Coronary artery (tissue), 2 donors: Measurements from ENCODE around the gene IGDCC3.

Experiments
- DNase-seq: peaks from one replicate; pipeline ENCODE4 v3.0.0-alpha.2; 2017; ENCODE audit warnings: low spot score
- H3K27ac ChIP-seq, 2 donors: fragments of 200-600 bp; sonication (generic); one replicate each; pipeline ENCODE4 v1.5.1; 2016 to 2019
- H3K4me3 ChIP-seq: fragments of 200-600 bp; sonication (generic); 2 replicates; pipeline ENCODE4 v1.5.1; 2016; ENCODE audit warnings: mild to moderate bottlenecking, moderate library complexity
- CTCF ChIP-seq: fragments of 200-600 bp; sonication (generic); IDR thresholded peaks from one replicate; pipeline ENCODE4 v1.5.1; 2019; ENCODE audit warnings: antibody characterized with exemption

Gene IGDCC3

GRCh38 chr15:65331811-65332210 lies 46.0 kb downstream of the IGDCC3 start:
- Histone ChIP-seq H3K4me3 (no peak overlapping the region), H3K27ac (no peak overlapping the region)
- TF ChIP-seq CTCF, result no peak
- no peak for DNase-seq

GRCh38 chr15:65330934-65331645 lies 46.7 kb downstream of the IGDCC3 start:
- H3K27ac ChIP-seq, result no peak overlapping the region
- DNase-seq, result no peak
- no peak overlapping the region for H3K4me3 ChIP-seq
- TF ChIP-seq CTCF, result no peak

- no peak for DNase-seq
- Histone ChIP-seq H3K27ac (no peak overlapping the region), H3K4me3 (no peak overlapping the region)
- TF ChIP-seq CTCF, result no peak
Measured at GRCh38 chr15:65329984-65330735, 47.6 kb downstream of the IGDCC3 start.

DNA sequence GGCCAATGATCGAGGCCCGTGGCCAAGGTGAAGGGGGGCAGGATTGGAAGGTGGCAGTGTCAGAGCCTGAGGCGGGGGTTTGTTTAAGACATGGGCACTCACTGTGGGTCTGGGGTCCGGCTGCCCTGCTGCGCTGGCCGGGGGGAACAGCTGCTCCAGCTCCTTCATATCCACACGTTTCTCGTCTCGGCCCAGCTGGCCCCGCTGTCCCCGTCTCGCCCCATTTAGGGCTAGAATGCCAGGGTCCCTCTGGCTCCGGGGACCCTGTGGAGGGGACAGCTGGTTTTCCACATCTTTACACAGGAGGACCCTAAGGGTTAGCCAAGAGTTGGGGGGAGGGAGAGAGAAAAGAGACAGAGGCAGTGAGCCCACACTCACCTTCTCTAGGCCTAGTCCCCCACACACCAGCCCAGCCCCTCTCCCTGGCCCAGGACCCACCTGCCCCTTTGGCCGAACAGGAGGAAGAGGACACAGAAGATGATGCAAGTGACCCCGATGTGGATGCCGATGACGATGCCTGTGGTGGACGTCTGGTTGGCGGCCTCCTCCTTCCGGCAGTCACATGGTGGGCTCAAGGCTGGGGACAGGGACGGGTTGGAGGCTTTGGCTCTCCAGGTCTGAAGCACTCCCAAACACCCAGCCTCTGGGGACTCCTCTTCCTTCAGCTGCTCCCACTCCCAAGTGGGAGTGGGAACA lies 48.4 kb downstream of the IGDCC3 start:
- TF ChIP-seq CTCF, result no peak
- no peak for DNase-seq
- no peak overlapping the region for H3K4me3 ChIP-seq
- no peak overlapping the region for H3K27ac ChIP-seq

GRCh38 chr15:65328506-65329287 lies 49.1 kb downstream of the IGDCC3 start:
- no peak for DNase-seq
- H3K4me3 ChIP-seq, result no peak overlapping the region
- no peak overlapping the region for H3K27ac ChIP-seq
- no peak for TF ChIP-seq CTCF

GRCh38 chr15:65327651-65328393 lies 50.0 kb downstream of the IGDCC3 start:
- DNase-seq, result no peak
- Histone ChIP-seq H3K27ac (no peak overlapping the region), H3K4me3 (no peak overlapping the region)
- TF ChIP-seq CTCF, result no peak
